HG03095 (cell line): ENCODE results near the gene TIMM10.
A peak's percentile ranks its signal among the peaks of the same experiment; 100 is the strongest.
"Not testable (repeated sequence)": the region's sequence is repeated elsewhere in the genome, so short reads cannot be mapped to it uniquely, and the experiment has no call there.

ENCODE experiments used
- ATAC-seq: cut with Tn5 transposase; IDR thresholded peaks from one replicate; pipeline ENCODE4 v1.9.1; 2021; ENCODE audit warnings: moderate library complexity; ENCODE audit not compliant: unreplicated experiment

Gene TIMM10

GRCh38 chr11:57543593-57543992, 13.0 kb upstream of the TIMM10 start:
- ATAC-seq, result no peak

GRCh38 chr11:57542582-57542981, 12.0 kb upstream of the TIMM10 start:
- no peak for ATAC-seq

DNA sequence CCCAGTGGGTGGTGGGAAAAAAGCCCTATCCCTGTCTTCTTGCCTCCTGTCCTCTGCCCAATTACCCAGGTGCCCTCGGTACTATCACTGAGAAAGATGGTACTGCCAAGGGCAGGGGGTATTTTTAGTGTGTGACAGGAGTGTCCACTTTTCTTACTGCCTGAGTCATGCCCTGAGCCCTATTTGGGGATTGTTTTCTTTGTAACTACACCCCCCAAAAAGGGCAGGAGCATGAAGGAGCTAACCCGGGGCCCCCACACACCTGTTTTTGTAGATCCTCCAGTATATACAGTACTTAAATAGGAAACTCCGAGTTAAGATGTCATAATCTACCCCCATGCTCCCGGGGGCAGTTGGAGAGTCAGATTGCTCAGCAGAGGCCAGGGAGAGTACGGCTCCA, 10.6 kb upstream of the TIMM10 start:
- ATAC-seq, result no peak

- no peak for ATAC-seq
These were observed 8.8 kb upstream of the TIMM10 start for GRCh38 chr11:57539342-57539741.

- no peak for ATAC-seq
These were observed 6.5 kb upstream of the TIMM10 start, which contains the start of gene SMTNL1 for GRCh38 chr11:57536947-57537619. TSS of gene SMTNL1 (plus strand) at chr11:57537595. CDS start at chr11:57542643, 5,048 bp downstream.

GRCh38 chr11:57534449-57534848, 3.9 kb upstream of the TIMM10 start:
- ATAC-seq, result not testable (repeated sequence)

DNA sequence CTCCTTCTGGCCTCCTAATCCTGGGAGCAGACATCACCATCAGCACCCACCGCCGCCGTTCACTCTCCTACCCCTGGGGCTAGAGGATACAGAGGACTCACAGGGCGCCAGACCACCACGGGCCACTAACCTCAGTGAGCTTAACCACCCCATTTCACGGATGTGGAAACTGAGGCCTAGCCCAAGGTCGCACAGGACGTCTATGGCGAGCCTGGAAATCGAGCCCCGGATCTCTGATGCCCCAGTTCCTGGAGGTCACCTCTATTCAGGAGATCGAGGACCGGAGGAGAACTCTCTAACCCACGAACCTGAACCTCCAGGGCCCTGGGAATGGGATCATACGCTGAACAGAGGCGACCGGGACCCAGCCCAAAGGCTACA, 349 bp downstream of the TIMM10 start:
- no peak for ATAC-seq

GRCh38 chr11:57529012-57529411, 1.5 kb downstream of the TIMM10 start:
- no peak for ATAC-seq

- ATAC-seq, result no peak
These were observed 3.4 kb downstream of the TIMM10 start for GRCh38 chr11:57527056-57527631.

DNA sequence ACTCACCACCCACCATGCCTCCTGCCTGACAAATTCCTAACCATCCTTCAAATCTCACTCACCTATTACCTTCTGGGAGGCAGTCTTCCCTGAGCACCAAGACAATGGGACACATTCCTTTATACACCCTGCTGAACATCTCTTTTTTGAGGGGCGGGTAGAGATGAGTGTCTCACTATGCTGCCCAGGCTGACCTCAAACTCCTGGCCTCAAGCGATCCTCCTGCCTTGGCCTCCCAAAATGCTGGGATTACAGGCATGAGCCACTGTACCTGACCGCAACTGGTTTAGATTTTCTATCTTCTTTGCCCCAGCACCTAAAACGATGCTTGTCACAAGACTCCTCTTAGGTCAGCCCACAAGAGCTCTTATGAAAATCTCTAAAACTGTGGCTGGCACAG, 7.1 kb downstream of the TIMM10 start:
- no peak for ATAC-seq

DNA sequence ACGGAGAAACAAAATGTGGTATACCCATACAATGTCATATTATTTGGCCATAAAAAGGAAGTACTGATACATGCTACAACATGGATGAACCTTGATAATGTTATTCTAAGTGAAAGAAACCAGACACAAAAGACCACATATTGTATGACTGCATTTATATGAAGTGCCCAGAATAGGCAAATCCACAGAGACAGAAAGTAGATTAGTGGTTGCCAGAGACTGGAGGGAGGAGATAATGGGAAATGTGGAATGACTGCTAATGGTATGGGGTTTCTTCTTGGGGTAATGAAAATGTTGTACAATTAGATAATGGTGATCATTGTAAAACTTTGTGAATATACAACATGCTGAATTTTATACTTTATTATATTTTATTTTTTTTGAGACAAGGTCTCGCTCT, 9.4 kb downstream of the TIMM10 start:
- ATAC-seq, result no peak

- no peak for ATAC-seq
These were observed 14.5 kb downstream of the TIMM10 start for GRCh38 chr11:57516061-57516443.

GRCh38 chr11:57515332-57516060, 15.1 kb downstream of the TIMM10 start, which contains the start of gene SLC43A1:
TSS of gene SLC43A1 (minus strand) at chr11:57515702. CDS start at chr11:57514111, 1,591 bp downstream.
- ATAC-seq, result peak; percentile 43

GRCh38 chr11:57514538-57515331, 15.8 kb downstream of the TIMM10 start:
- peak; percentile 43 for ATAC-seq

GRCh38 chr11:57513911-57514537, 16.5 kb downstream of the TIMM10 start:
- peak; percentile 30 for ATAC-seq

GRCh38 chr11:57513452-57513795, 17.1 kb downstream of the TIMM10 start:
- no peak for ATAC-seq

DNA sequence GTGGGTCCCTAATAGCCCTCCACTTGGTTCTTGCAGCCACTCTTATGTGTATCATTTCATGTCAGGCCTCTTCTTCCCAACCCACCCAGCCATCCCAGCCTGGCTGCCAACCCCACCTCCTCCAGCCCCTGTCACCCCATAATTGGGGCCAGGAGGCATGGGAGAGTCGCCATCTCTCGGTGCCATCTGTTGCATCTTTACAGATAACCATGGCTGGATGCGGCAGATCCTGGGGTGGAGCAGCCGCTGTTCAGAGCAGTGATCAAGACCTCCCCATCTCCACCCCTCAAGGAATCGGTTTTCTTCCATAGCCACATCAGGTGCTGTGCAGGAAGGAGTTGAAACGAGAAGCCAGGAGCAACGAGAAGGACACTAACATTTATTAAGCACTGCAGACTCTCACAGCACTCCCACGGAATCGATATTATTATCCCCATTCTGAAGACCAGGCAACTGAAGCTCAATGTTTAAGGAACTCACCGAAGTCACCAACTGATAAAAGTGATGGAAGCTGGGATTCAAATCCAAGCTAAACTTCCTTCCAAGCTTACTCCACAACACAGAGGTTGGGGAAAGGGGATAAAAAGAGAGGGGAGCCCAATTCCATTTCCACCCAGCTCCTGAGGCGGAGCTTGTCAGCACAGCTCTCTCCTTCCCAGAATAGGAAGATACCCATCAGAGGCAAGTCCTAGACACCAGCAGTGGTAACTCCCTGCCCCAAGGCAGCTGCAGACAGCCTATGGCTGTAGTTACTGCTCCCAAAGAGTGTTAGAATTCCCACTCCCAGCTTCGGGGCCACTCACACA, 17.7 kb downstream of the TIMM10 start:
- ATAC-seq, result no peak

DNA sequence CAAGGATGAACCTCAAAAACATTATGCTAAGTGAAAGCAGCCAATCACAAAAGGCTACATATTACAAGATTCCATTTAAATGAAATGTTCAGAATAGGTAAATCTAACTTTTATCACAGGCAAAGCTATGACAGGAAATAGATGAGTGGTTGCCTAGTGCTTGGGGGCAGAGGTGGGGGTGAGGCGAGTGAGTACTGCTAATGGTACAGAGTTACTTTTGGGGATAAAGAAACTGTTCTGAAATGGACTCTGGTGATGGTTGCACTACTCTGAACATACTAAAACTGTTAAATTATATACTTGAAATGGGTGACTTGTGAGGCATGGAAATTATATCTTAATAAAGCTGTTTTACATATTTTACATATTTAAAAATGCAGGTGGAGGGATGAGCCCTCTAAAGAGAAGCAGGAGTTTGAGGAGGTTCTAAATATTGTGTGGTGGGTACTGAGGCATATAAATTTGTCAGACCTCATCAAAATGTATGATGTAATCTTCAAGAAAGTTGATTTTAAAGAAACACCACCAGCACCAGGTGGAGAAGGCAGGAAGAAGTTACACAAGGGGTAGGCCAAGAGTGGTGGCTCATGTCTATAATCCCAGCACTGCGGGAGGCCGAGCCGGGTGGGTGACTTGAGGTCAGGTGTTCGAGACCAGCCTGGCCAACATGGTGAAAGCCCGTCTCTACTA, 18.7 kb downstream of the TIMM10 start:
- no peak for ATAC-seq

DNA sequence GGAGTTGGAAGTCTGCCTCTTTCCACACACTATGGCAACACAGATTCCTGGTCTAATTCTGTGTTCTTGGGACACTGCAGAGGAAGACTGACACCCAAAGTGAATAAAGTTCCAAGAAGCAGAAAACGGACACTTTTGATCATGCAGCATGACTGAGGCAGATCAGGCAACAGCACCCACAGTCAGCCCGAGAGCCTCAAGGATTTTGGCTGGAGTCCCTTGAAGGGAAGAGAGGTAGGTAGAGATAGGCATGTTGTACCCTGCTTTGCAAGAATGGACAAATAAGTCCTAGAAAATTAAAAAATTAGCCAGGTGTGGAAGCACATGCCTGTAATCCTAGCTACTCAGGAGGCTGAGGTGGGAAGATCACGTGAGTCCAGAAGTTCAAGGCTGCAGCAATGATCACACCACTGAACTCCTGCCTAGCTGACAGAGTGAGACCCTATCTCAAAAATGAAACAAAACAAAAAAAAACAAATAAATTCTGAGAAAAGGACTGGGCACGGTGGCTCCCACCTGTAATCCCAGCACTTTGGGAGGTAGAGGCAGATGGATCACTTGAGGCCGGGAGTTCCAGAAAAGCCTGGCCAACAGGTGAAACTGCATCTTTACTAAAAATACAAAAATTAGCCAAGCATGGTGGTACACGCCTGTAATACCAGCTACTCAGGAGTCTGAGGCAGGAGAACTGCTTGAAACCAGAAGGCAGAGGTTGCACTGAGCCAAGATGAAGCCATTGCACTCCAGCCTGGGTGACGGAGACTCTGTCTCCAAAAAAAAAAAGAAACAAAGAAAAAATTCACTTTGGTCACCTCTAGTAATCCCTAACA, 22.0 kb downstream of the TIMM10 start:
- no peak for ATAC-seq
